OCI-LY1 (cell line): ENCODE measurements around the gene PTPN22.

Experiments used
- H2AFZ ChIP-seq: fragments of 200-600 bp; sonication (generic), shearing (Covaris generic); 2 replicates; pipeline ENCODE4 v1.6.0; 2014; ENCODE audit warnings: antibody characterized with exemption, mild to moderate bottlenecking, low read length
- H3F3A ChIP-seq: fragments of 200-600 bp; sonication (generic), shearing (Covaris generic); 2 replicates; pipeline ENCODE4 v1.6.0; 2014; ENCODE audit warnings: mild to moderate bottlenecking, antibody characterized with exemption, low read length, moderate library complexity; ENCODE audit not compliant: insufficient read depth
- H3K27ac ChIP-seq: fragments of 200-600 bp; sonication (generic); 2 replicates; pipeline ENCODE4 v1.5.1; 2014; ENCODE audit warnings: low read length, mixed run types, mild to moderate bottlenecking, low read depth; ENCODE audit not compliant: poor library complexity, severe bottlenecking
- H3K27me3 ChIP-seq: fragments of 200-600 bp; sonication (generic); 2 replicates; pipeline ENCODE4 v1.6.0; 2014; ENCODE audit warnings: antibody characterized with exemption, mild to moderate bottlenecking, low read length, moderate library complexity; ENCODE audit not compliant: insufficient read depth
- H3K36me3 ChIP-seq: fragments of 200-600 bp; sonication (generic); 2 replicates; pipeline ENCODE4 v1.6.1; 2014; ENCODE audit warnings: mild to moderate bottlenecking, antibody characterized with exemption, low read length, moderate library complexity, mixed read lengths; ENCODE audit not compliant: insufficient read depth
- H3K4me1 ChIP-seq: fragments of 200-600 bp; sonication (generic); 2 replicates; pipeline ENCODE4 v1.5.1; 2014; ENCODE audit warnings: mild to moderate bottlenecking, low read length, moderate library complexity; ENCODE audit not compliant: insufficient read depth, severe bottlenecking
- H3K4me2 ChIP-seq: fragments of 200-600 bp; sonication (generic), shearing (Covaris generic); 2 replicates; pipeline ENCODE4 v1.6.1; 2014; ENCODE audit warnings: low read length
- H3K4me3 ChIP-seq: fragments of 200-600 bp; sonication (generic); 2 replicates; pipeline ENCODE4 v1.5.1; 2014; ENCODE audit warnings: low read length, low read depth, mild to moderate bottlenecking, mixed read lengths; ENCODE audit not compliant: poor library complexity, severe bottlenecking
- H3K79me2 ChIP-seq: fragments of 200-600 bp; shearing (Covaris generic); 2 replicates; pipeline ENCODE4 v1.6.1; 2016; ENCODE audit warnings: mixed run types, low read length, mixed read lengths; ENCODE audit not compliant: insufficient read depth
- H3K9ac ChIP-seq: fragments of 200-600 bp; sonication (generic), shearing (Covaris generic); 2 replicates; pipeline ENCODE4 v1.6.1; 2014; ENCODE audit warnings: mild to moderate bottlenecking, low read length, mixed read lengths
- H3K9me2 ChIP-seq: fragments of 200-600 bp; sonication (generic), shearing (Covaris generic); 2 replicates; pipeline ENCODE4 v1.6.1; 2014; ENCODE audit warnings: low read depth, mild to moderate bottlenecking, low read length, mixed read lengths
- H3K9me3 ChIP-seq: fragments of 200-600 bp; shearing (Covaris generic); 2 replicates; pipeline ENCODE4 v1.6.1; 2014; ENCODE audit warnings: low read length, mixed read lengths
- H4K20me1 ChIP-seq: fragments of 200-600 bp; sonication (generic), shearing (Covaris generic); 2 replicates; pipeline ENCODE4 v1.6.0; 2016; ENCODE audit warnings: mild to moderate bottlenecking, low read length; ENCODE audit not compliant: insufficient read depth
- CTCF ChIP-seq: fragments of 200-600 bp; sonication (generic), shearing (Covaris generic); IDR thresholded peaks from 2 replicates; pipeline ENCODE4 v1.5.1; 2017; ENCODE audit warnings: mild to moderate bottlenecking, antibody characterized with exemption, low read length, moderate library complexity, mixed read lengths
- EZH2 ChIP-seq: fragments of 200-600 bp; sonication (generic), shearing (Covaris generic); IDR thresholded peaks from 2 replicates; pipeline ENCODE4 v1.8.0; 2017; ENCODE audit warnings: borderline replicate concordance, mixed run types, mild to moderate bottlenecking, antibody characterized with exemption, low read length, moderate library complexity, mixed read lengths

Gene PTPN22

DNA sequence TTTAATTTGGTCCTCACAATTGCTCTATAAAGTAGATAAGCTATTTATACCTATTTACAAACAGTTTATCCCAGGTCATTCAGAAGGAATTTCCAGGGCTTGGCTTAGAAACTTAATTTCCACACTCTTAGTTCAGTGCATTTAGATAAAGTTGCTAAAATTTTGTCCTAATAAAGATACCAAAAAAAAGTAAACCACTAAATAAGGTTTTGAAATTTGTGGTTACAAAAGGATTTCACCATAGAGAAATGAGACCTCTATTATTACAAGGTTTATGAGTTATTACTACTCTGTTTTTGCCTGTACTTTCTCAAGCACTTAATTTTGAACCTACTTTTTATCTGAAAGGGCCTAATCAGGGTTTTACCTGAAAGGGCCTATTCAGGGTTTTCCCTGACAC is 22.4 kb downstream of the PTPN22 start:
- H3K9me2 ChIP-seq, result no peaks in the 10 kb centered on the region
- no peak overlapping the region for H3K4me2 ChIP-seq
- H3K79me2 ChIP-seq, result no peaks in the 10 kb centered on the region
- no peak for TF ChIP-seq EZH2
- no peak for TF ChIP-seq CTCF
- no peaks in the 10 kb centered on the region for H3F3A ChIP-seq
- H3K9me3 ChIP-seq, result no peaks in the 10 kb centered on the region
- H3K27ac ChIP-seq, result no peak overlapping the region
- H2AFZ ChIP-seq, result no peak overlapping the region
- no peaks in the 10 kb centered on the region for H3K4me1 ChIP-seq
- H3K9ac ChIP-seq, result no peak overlapping the region
- no peak overlapping the region for H3K4me3 ChIP-seq
- peaks cover 73% of the 10 kb centered on the region for H3K36me3 ChIP-seq
- H3K27me3 ChIP-seq, result no peaks in the 10 kb centered on the region
- H4K20me1 ChIP-seq, result no peaks in the 10 kb centered on the region

GRCh38 chr1:113846391-113847035 is 25.0 kb downstream of the PTPN22 start:
- H4K20me1 ChIP-seq, result no peaks in the 10 kb centered on the region
- no peak overlapping the region for H3K27ac ChIP-seq
- peaks cover 77% of the 10 kb centered on the region for H3K36me3 ChIP-seq
- H3K9me2 ChIP-seq, result no peaks in the 10 kb centered on the region
- no peak overlapping the region for H3K4me2 ChIP-seq
- H3K27me3 ChIP-seq, result no peaks in the 10 kb centered on the region
- no peak overlapping the region for H2AFZ ChIP-seq
- no peaks in the 10 kb centered on the region for H3K4me1 ChIP-seq
- no peak overlapping the region for H3K4me3 ChIP-seq
- TF ChIP-seq CTCF (no peak), EZH2 (no peak)
- no peaks in the 10 kb centered on the region for H3K9me3 ChIP-seq
- no peaks in the 10 kb centered on the region for H3K79me2 ChIP-seq
- no peak overlapping the region for H3K9ac ChIP-seq
- no peaks in the 10 kb centered on the region for H3F3A ChIP-seq

GRCh38 chr1:113836534-113836933 is 35.0 kb downstream of the PTPN22 start:
- Histone ChIP-seq H3K4me2 (no peak overlapping the region), H3K4me3 (no peak overlapping the region), H3K27me3 (no peaks in the 10 kb centered on the region), H3K4me1 (no peaks in the 10 kb centered on the region), H3K9ac (no peak overlapping the region), H3F3A (0 out of 2 replicates have a peak, but pooled peaks cover 6% of the 10 kb centered on the region), H3K79me2 (no peaks in the 10 kb centered on the region), H3K9me2 (no peaks in the 10 kb centered on the region), H2AFZ (no peak overlapping the region), H3K9me3 (no peaks in the 10 kb centered on the region), H3K27ac (no peak overlapping the region), H4K20me1 (no peaks in the 10 kb centered on the region), H3K36me3 (peaks cover 59% of the 10 kb centered on the region)
- TF ChIP-seq CTCF (no peak), EZH2 (no peak)
